GM18951 (cell line): Measurements from ENCODE around the gene NBEA.
"Not testable (repeated sequence)": the region's sequence is repeated elsewhere in the genome, so short reads cannot be mapped to it uniquely, and the experiment has no call there.

Source experiments
- POLR2A ChIP-seq: IDR thresholded peaks from 4 replicates; pipeline ENCODE4 v1.6.1; 2011; ENCODE audit warnings: mild to moderate bottlenecking; ENCODE audit not compliant: insufficient read length, insufficient read depth; ENCODE audit errors: extremely low read depth
- in situ Hi-C: fragments of 300-500 bp; cut with MboI; formaldehyde crosslinking; loops from one replicate; pipeline ENCODE4 v1.12.0; 2022; ENCODE audit warnings: low sequenced_read_pairs, mixed read lengths, inconsistent platforms; ENCODE audit not compliant: unreplicated experiment

The NBEA gene

DNA sequence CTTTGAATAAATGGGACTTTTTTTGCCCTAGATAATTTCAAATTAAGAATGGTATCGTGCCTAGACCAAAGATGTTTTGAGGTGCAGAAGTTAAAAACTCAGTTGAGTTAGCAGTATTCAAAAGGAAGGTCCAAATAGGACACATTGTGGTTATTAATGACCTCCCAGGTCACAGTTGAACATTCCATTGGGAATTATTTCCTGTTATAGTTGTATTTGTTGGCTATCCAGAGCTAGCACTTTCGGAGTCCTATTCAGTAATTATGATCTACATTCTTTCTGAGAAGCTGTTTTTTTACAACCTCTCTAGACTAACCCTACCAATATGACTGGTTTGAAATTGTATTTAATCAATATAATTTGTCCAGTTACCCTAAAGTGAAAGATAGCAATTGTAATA is 450.7 kb downstream of the NBEA start:
- in situ Hi-C loops: no loop called here
- TF ChIP-seq POLR2A: no peak

DNA sequence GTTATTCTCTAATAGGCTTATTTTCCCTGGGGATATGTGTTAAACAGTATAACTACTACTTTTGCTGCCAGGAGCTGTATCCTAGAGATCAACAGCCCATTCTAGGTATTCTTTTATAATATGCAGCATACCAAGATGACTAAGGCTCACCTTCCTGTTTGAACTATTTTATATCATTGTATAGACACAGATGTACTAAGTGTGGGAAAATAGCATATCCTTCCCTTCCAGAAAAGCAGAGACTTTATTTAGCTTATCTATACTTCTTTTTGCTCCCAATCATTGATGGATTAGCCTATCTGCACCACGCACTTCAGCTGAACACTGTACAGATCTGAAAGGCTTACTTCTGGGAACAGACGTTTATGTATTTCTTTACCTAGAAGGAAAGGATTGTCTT is 451.8 kb downstream of the NBEA start:
- no peak for TF ChIP-seq POLR2A
- in situ Hi-C loops: no loop called here

DNA sequence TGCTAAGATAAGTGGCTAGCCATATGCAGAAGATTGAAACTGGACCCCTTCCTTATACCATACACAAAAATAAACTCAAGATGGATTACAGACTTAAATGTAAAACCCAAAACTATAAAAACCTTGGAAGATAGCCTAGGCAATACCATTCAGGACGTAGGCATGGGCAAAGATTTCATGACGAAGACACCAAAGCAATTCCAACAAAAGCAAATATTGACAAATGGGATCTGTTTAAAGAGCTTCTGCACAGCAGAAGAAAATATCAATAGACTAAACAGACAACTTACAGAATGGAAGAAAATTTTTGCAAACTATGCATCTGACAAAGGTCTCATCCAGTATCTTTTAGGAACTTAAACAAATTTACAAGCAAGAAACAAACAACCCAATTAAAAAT is 466.2 kb downstream of the NBEA start:
- in situ Hi-C loops: not testable (repeated sequence)

DNA sequence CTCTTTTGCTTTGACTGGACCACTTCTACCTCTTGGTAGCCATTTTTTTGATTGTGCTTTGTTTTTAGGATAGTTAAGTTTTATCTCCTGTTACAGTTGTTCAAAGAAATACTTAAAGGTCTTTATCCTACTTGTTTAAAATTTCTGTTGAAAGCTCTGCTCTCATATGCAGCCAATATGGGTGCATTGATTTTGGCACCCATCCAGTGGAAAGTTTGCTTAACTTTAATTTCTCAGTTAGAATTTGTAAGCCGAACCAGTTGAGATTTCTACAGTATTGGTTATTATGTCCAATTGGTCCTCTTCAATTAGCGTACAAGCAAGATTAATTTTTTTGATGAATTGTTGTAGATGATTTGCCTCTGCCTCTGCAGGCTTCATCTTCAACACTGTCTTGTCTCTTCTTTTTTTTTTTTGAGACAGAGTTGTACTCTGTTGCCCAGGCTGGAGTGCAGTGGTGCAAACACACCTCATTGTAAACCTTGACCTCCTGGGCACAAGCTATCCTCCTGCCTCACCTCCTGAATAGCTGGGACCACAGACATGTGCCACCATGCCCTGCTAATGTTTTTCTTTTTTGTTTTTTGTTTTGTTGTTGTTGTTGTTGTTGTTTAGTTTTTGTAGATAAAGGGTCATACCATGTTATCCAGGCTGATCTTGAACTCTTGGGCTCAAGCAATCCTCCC is 469.1 kb downstream of the NBEA start:
- TF ChIP-seq POLR2A: no peak
- in situ Hi-C loops: no loop called here

DNA sequence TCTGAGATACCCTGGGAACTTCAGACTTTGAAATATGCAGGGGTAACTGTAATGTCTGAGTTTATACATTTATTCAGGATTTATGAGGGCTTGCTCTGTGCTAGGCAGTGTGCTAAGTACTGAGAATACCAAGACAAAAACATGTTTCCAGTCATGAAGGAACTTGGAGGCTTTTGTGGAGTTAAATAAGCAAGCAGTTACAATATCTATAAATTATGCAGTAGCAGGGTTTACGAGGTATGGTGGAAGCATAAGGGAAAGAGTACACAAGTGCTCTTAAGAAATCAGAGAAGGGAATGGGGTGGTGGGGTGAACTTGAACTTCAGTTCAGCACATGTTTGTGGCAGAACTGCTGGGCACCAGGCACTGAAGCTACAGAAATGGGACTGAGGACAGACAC is 506.4 kb downstream of the NBEA start:
- TF ChIP-seq POLR2A: no peak
- in situ Hi-C loops: no loop called here

DNA sequence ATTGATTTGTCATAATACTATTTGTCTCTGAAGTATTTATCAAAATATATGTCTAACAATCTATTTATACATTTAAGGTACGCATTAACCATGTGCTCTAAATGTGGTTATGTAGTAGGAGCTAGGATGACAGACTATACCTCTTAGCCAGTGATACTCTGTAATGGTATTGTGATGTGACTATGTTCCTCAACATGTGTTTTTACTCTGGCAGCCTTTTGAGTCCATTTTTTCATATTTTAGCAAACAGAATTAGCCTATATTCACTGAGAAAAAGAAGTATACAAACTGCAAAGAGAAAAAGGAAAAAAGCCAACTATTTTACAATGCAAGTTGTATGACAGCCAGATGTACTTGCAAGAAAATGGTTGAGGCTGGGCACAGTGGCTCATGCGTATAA is 507.8 kb downstream of the NBEA start:
- no peak for TF ChIP-seq POLR2A
- in situ Hi-C loops: no loop called here

DNA sequence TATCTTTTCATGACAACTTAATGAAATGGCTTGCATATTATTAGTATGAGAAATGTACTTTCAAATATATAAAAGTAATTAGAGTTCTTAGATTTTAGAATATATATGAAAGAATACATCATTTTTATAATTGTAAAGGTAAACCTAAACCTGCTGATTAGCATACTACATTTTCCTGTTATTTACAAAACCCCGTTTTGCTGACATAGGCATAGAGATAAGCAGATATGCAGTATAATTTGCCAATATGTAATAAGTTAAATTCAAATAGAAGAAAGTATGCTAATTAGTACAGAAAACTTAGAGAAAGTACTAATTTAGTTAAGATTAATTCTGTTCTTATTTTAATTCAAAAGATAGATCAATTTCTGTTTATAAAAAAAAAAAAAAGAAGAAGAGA is 513.0 kb downstream of the NBEA start:
- TF ChIP-seq POLR2A: no peak

DNA sequence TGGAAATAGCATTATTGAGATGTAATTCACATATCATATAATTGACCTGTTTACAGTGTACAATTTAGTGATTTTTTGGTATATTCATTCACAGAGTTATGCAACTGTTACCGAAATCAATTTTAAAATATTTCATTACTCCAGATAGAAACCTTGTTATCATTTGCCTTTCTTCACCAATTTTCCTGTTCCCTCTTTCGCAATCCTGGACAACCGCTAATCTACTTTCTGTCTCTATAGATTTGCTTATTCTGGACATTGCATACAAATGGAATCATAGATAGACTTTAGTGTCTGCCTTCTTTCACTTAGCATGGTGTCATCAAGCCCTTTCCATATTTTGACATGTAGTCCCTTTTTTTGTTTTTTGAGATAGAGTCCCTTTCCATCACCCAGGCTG is 515.2 kb downstream of the NBEA start:
- in situ Hi-C loops: no loop called here
- no peak for TF ChIP-seq POLR2A

More for the DNA sequence above, 513.0 kb downstream of the NBEA start:
- in situ Hi-C loops: no loop called here

DNA sequence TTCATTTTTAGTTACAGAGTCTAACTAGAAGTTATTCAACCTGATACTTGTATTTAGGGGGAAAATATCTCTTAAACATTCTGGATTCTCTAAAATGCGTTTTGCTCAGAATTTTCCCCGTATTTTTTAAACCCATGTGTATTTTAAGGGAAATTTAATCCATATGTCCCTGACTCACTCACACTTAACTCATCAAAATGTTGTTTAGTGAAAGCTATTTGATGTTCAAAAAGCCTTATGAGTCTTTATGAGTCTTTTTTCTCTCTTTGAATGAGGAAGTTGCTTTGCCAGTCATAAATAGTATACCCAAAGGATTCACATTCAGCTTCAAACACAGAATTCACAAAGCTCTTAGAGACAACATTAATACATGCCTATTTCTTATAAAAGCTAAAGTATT is 518.0 kb downstream of the NBEA start:
- in situ Hi-C loops: no loop called here
- no peak for TF ChIP-seq POLR2A

DNA sequence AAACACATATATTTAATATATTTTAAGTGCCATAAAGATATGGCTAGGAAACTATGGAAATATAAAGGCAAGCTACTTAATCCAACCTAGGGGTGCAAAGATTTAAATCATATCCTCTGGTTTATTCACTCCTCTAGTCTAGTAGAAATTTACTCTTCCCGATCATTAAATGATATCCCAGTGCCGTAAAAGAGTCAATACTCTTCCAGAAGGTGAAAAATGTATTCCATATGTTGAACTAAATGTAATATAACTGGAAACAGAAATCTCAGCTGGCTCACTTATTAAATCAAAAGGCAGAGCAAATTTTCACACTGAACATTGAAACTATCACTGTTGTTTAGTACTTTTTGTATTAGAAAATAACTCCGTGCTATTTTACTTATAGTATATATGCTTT is 523.3 kb downstream of the NBEA start:
- in situ Hi-C loops: no loop called here
- TF ChIP-seq POLR2A: no peak

DNA sequence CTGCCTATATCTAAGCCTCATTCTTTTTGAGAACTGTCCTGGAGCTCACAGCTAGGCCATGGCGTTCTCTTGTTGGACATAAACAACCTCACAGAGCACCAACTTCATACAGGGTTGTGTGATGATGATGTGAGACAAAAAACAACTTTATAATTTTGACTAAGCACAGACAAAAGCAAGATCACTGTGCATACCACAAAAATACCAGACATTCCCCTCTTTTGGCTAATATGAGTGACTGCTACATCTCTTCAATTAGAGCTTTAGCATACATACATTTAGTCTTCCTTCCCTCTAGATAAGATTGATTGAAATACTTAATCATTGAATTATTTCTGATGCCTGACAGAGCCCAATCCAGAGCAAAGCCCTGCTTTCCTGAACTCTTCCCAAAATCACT is 526.1 kb downstream of the NBEA start:
- in situ Hi-C loops: no loop called here
- no peak for TF ChIP-seq POLR2A

DNA sequence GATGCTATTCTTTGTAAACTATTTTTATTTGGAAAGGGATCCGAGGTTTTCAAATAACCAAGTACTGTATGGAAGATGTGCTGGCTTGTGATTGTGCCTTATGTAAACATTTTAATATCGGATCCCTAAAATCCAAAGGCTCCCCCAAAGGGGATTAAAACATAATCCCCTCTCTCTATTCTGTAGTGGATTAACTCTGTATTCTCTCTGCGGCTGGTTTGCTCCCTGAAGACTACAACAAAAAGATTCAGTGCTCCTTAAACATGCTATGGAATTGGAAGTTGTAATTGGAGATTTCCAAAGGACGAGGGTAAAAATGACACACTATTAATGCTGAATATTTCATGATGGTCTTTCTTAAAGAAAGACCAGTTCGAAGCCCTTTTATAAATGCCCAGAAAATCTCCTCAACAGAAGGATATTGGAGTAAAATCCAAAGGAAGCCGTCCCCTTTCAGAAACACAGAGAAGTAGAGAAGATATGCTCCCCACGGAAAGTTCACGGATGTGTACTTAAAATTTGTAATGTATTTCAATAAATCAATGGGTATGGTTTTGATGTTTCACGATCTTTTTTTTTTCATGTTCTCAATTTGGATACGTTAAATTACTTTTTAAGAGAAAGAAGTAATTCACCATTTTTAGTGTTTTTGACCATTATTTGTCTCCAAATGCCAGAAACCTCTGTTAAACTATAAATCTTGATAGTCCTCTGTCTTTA is 527.9 kb downstream of the NBEA start:
- in situ Hi-C loops: no loop called here
- no peak for TF ChIP-seq POLR2A

DNA sequence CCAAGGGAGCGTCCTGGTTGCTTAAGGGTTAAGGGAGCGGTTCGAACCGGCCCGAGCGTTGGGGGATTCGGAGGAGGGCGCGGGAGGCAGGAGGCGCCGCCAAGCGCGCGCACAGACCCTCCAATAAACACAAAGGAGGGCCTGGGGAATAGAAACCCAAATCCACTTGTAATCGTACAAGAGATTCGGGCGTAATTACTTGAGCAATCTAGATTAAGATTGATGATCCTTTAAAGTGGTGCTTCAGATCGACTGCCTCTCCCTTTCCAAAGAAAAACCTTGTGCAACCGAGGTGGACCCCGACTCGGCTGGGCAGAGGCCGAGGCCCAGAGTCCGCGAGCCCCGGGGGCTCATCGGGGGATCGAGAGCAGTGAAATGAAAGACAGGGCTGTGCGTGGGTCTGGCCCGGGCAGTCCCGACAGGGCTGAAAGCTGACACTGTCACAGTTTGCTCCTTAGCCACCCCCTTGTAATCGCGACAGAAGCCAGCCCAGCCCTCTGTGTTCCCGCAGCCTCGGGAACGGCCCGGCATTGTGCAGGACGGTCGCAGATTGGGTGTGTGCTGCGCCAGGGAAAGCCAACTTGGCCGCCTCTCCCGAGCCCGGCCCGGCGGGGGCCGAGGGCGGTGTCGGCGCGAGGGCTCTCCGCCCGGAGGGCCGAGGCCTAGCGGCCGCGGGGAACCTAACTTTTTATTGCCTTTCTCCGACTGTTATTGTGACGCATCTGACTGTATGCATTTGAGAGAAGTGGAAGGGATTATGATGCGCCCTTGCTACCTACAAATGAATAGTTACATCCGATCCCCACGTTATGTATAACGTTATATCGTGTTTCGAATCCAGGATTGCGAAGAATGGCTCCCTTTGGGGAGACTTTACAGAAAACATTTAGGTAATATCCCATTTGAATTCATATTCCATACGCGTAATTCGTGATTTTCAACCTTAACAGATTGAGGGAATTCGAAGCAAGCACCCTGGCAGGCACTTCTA is 528.9 kb downstream of the NBEA start:
- TF ChIP-seq POLR2A: no peak
- in situ Hi-C loops: no loop called here
